Ureter (tissue), 1 donor: Measurements from ENCODE around the gene TMEM52B. TPM values are rescaled to one million over a fixed set of nuclear protein-coding genes. Genes with fewer than 3 reads are reported as not detected.
"Not testable (repeated sequence)": the region's sequence is repeated elsewhere in the genome, so short reads cannot be mapped to it uniquely, and the experiment has no call there.

Source experiments
- DNase-seq: peaks from one replicate; pipeline ENCODE4 v3.0.0-alpha.2; 2020; ENCODE audit warnings: low spot score
- total RNA-seq: library from RNA; stranded (reverse); gene quantifications from one replicate; pipeline ENCODE4 v1.2.4, GENCODE V29; 2023
- donor health status: DM: yes; HTN: yes; CAD: no.

The TMEM52B gene
- total RNA-seq, 1 donor from 2014 or later, result 0.18 TPM

DNA sequence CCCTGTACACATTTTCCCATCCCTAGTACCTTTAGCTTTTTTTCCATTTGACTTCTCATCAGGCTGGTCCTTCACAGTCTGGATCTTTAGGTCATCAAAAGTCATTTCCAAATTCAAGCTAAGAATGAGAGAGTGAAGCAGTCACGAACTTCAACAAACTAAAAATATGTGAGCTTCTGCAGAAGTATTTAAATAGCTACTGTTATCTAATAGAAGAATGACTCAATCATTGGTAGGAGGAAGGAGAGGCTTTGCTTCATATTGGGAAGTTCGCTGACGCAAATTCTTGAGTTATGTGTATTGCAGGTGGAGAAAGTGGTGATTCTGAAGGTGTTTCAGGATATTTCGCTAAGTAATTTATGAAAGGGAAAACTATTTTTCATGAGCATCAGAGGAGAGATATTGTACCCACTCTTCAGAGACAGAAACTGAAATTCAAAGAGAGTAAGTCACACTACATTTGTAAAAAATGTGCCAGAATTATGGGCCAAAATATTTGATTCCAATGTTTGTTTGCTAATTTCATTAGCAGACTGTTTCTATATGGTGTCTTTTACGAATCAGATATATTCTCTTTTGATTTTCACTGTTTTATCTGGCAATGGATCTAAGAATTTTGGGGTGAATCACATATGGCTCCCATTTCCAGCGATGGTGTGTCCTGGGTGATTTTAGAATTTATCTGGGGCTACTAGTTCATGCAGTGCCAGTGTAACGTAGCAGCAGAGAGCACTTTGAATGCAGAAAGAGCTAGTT lies 6.7 kb upstream of the TMEM52B start, which contains the start of gene OLR1:
OLR1 (minus strand) TSS at position 160 of the 756 bp plus-strand sequence; CDS start at position 105, 55 bp downstream.
- DNase-seq, result no peak

DNA sequence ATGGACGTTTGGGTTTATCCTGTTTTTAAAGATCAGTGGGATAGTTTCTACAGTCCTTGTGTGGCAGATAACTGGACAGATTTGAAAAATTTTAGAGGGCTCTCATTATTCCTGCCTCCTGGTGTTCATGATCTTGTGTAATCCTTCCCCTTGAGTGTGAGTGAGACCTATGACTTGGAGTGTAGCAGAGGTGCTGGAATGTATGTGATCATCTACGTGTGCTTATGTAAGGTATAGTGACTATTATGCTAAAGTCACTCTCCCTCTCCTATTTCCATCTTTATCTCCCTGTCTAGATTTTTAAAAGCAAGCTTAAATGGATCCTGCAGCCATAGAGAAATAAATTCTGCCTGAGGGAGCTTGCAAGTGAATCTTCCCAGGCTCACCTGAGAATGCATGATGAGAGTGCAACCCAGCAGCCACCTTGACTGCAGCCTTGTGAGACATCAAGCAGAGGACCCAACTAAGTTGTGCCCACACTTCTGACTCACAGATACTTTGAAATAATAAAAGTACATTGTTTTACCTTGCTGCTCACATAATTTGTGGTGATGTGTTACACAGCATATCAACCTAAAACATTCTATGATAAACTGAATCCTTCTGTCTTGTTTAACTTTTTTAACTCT lies 3.7 kb upstream of the TMEM52B start:
- DNase-seq, result no peak

DNA sequence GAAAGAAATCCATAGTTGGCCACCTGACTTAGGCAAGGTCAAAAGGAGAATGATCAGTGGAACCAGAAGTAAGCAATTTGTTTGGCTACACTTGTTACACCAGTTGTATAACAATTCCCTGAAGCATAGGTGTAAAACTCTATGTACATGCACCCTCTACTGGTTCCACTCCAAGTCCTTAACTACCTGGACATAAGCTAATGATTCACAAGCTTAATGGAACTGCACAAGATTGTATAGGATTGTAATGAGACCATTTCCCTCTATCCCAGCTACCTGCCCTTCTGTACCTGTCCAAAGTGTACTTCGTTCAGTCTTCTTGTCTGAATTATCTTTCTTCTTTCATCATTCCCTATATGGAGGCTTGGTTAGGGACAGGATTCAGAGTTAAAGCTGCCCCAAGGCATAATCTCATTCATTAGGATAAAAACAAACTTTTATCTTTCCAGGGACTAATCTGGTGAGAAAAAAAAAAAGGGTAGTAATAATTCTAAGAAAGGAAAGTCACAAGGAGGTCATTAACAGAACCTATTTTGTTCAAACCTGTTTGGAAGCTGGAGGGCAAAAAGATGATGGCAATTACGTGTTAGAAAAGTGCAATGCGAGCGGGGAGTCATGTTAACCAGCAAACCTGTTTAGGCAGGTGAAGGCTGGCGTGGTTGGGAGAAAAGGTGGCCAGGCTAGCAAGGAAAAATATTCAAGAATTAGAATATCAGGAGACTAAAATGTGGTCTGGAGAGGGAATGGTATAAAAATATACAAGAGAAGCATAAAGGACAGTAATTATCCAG lies 2.8 kb upstream of the TMEM52B start:
- peak; percentile 63 for DNase-seq

DNA sequence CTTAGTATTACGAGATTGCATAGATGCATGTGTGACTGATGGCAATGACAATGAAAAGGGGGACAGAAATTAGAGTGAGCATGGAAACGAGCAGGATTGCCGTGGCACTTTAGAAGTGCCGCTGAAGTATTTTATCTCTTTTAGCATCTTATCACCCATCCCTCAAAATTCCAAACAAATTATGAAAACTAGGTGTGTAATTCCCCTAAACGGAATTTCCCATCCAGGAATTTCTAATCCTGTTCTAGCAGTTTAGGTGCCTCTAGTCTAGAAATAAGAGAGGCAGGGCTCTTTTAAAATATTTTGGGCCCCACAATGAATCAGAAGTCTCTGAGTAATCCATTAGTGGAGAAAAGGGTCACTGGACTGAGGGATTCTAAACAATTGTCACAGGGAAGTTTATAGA lies 947 bp downstream of the TMEM52B start:
- DNase-seq, result no peak

DNA sequence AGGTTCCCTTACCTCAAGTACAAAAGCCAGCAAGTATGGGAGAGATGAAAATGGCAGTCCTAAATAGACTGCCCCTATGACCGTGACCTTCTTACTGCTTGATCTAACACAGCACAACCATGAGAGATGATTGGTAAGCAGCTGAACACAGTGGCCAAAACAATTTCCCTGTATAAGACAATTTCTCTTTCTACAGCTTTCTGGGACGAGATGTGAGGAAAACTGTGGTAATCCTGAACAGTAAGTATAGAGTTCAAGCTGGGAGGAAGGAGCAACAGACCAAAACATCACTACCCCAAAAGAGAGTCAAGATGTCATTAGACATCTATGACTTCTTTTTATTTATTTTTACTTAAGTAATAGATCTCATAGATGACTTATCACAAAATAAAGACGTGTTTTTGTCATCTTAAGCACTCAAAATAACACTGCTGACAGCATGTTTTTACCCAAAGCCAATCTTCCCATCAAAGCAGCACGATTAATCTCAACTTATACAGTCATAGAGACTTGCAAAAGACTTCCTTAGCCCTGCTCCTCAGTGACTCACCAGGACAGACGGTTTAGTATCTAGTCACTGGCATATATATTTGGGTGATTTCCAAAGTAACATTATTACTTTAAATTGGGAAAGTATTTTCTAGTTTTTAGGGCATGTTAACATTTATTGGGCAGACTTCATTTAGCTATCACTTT lies 3.7 kb downstream of the TMEM52B start:
- no peak for DNase-seq

DNA sequence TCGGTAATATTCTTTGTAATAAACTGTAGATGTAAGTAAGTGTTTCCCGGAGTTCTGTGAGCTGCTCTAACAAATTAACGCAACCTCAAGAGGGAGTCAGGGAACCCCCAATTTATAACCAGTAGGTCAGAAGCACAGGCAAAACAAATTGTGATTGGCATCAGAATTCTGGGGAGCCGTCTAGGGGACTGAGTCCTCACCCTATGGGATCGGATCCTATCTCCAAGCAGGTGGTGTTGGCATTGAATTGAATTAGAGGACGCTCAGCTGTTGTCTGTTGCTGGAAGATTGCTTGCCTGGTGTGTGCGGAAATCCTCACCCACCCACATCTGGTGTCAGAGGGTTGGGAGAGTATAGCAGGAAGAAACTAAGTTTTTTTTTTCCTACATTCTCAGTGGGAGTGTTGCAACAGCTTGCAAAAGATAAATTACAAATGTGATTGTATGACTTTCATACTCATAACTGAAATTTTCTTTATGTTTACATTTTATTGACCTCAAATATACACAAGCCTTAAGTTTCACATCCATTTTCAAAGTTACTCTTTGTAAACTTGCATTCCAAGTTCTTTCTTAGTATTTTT lies 5.5 kb downstream of the TMEM52B start:
- no peak for DNase-seq

DNA sequence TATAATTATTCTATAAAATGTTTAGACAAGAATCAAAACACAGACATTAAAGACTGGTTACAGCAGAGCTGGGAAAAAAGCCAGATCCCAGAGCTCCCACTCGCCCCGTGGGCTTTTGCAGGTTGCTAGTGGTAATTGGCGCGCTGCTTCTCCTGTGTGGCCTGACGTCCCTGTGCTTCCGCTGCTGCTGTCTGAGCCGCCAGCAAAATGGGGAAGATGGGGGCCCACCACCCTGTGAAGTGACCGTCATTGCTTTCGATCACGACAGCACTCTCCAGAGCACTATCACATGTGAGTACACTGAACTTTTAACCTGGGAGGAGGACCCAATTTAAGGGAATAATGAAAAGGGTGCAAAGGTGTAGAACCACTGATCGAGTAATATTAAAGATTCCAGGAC lies 7.5 kb downstream of the TMEM52B start:
- no peak for DNase-seq

DNA sequence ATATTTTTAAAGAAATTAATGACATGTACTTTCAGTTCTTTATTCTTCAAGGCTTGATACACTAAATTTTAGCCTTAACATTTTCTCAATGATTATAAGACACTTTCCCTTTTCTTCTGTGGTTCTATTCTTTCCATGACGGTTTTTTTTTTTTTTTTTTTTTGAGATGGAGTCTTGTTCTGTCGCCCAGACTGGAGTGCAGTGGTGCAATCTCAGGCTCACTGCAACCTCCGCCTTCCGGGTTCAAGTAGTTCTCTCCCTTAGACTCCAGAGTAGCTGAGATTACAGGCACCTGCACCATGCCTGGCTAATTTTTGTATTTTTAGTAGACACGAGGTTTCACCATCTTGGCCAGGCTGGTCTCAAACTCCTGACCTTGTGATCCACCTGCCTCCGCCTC lies 8.1 kb downstream of the TMEM52B start:
- DNase-seq, result not testable (repeated sequence)

DNA sequence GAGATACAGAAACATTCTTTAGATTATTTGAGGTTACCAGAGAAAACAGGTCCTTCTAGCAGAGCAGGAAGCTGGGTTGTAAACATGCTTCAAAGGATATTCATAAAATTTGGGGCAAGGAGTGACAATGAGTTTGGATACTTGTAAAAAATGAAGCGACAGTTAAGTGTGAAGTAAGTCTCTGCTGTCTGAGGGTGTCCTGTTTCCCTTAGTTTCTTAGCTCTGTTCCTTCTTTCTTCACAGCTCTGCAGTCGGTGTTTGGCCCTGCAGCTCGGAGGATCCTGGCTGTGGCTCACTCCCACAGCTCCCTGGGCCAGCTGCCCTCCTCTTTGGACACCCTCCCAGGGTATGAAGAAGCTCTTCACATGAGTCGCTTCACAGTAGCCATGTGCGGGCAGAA lies 10.8 kb downstream of the TMEM52B start:
- DNase-seq, result no peak

DNA sequence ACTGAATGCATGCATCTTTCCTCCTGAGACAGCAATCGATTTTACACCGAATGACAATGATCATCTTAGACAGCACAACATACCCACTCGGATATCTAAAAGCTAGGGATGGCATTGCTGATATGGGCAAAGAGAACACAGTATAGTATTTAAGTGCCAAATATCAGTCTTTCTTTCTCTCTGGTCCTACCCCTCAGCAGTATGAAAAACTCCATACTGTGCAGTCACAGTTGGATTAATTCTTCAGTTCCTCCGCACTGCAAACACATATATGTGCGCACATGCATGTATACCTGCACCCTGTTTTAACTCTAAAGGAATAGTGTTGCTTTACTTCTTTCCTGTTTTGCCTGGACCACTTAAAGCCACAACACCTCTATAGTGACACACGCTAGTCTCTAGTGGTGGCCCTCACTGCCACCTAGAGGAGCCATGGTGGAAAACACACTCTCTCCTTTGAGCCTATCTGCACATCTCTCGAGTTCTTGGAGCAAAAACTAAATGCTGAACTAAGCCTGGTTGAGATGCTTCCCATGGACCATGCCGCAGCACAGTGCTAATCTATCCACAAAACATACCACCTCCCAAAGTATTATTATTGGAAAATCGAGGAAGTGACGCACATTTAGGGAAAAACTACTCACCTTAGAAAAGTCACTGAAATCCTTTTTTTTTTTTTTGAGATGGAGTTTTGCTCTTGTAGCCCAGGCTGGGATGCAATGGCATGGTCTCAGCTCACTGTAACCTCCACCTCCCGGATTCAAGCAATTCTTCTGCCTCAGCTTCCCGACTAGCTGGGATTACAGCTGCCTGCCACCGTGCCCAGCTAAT lies 11.9 kb downstream of the TMEM52B start:
- peak; percentile 63 for DNase-seq

DNA sequence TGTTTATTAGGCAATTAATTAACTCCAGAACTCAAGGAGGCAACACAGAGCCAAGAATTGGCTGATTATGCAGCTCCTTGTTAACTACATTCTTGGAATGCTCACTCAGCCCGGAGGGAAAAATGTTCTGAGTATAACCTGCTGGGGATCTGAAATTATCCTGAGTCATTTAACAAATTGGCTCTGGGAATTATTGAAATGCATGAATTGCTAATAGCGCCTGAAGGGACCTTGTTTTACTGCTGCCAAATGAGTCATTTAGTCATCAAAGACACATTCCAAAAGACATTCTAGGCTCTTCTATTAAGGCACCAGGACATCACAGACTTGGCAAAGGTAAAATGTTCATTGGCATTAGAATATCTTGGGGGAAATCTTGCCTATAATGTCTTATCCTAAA lies 13.0 kb downstream of the TMEM52B start:
- no peak for DNase-seq

DNA sequence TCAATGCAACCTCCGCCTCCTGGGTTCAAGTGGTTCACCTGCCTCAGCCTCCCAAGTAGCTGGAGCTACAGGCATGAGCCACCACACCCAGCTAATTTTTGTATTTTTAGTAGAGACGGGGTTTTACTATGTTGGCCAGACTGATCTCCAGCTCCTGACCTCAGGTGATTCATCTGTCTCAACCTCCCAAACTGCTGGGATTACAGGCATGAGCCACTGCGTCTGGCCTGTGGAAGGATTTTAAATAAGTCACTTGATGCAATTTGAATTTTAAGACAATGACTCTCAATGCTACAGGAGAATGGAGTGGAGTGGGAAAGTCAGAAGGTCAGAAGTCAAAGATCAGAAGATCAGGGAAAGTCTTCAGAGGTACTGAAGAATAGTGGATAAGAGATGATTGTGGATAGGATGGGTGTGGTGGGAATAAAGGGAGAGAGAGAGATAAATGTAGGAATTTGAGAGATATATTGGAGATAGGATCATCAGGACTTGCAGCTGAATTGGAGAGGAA lies 15.4 kb downstream of the TMEM52B start:
- no peak for DNase-seq

DNA sequence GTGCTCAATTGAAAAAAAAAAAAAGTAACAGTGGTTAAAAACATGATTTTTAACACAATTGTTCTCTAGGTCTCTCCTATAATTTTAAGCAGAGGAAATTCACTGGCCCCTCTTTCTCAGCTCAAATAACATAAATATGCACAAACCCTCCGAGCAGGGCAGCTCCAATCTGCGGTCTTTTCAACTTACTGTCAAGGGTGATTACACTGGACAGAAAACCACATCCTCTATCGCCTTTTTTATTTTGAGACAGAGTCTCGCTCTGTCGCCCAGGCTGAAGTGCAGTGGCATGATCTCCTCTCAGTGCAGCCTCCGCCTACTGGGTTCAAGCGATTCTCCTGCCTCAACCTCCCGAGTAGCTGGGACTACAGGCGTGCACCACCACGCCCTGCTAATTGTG lies 17.4 kb downstream of the TMEM52B start:
- DNase-seq, result no peak

DNA sequence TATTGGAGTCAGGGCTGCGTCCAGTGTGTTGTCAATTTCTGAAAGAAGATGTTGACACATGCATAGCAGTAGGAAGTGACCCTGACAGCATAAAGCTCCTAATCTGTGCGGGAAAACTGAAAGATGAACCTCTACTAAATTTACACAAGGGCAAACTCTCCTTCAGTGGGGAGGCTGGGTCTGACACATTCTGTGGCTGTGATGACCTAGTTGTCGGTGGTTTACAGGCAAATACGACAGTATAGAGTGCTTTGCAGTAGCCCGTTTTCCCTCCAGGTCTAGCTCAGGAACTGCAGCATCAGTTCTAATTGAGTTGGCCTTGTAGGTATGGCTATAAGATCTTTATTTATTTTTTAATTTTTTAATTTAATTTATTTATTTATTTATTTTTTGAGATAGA lies 19.0 kb downstream of the TMEM52B start:
- no peak for DNase-seq

DNA sequence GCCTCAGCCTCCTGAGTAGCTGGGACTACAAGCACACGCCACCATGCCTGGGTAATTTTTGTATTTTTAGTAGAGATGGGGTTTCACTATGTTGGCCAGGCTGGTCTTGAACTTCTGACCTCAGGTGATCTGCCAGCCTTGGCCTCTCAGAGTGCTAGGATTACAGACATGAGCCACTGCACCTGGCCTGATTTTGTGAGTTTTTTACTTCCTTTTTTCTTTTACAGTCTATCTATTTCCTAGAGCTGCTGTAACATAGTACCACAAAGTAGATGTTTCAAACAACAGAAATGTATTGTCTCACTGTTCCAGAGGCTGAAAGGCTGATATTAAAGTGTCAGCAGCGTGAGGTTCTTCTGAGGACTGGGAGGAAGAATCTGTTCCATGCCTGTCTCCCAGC lies 25.7 kb downstream of the TMEM52B start:
- not testable (repeated sequence) for DNase-seq

DNA sequence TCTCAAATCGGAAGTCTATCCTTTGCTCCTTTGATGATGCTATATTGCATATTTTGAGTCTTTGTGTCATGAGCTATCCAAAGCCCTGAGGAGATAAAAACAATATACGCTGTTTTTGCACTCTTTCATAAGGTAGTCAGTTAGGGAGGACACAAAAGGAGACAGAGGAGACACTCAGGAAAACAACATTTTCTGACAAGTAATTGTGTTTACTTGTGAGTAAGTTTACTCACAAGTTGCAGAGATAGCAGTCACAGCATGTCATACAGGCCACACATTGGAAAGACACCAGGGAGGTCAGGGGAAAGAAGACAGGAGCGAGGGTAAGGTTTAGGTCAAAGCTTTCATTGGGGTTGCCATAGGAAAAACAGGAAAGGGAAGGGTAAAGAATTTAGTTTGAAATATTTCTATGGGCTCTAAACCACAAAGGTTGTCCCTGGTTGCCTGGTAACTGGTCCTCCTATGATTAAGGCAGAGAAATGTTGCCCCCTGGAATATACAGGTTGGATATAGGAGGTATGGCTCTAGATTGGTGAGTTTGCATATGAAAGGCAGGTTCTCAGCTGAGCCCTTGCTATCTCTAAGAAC lies 26.5 kb downstream of the TMEM52B start:
- DNase-seq, result no peak

DNA sequence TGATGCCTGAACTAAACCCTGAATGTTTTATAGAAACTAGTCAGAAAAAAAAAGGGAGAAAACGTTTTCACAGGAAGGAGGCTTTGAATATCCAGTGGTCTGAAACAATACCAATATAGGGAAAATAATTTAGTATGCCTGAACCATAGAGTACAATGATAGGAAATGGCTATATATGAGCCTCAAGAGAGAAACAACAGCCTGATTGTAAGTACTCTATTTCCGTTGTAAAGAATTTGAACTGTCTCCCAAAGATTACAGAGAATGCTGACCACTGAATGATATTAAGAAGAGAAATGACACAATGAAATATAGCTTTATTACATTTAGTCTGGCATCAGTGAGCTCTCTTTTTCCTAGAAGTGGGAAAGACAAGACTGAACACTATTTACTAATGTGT lies 28.3 kb downstream of the TMEM52B start:
- no peak for DNase-seq

DNA sequence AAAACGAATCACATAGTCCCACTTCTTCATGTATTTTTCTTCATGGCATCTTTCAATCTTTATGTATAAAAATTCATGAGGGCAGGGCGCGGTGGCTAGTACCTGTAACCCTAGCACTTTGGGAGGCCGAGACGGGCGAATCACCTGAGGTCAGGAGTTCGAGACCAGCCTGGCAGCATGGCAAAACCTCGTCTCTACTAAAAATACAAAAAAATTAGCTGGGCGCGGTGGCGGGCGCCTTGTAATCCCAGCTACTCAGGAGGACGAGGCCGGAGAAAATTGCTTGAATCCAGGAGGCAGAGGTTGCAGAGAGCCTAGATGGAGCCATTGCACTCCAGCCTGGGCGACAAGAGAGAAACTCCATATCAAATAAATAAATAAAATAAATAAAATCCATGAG lies 31.4 kb downstream of the TMEM52B start:
- DNase-seq, result no peak

DNA sequence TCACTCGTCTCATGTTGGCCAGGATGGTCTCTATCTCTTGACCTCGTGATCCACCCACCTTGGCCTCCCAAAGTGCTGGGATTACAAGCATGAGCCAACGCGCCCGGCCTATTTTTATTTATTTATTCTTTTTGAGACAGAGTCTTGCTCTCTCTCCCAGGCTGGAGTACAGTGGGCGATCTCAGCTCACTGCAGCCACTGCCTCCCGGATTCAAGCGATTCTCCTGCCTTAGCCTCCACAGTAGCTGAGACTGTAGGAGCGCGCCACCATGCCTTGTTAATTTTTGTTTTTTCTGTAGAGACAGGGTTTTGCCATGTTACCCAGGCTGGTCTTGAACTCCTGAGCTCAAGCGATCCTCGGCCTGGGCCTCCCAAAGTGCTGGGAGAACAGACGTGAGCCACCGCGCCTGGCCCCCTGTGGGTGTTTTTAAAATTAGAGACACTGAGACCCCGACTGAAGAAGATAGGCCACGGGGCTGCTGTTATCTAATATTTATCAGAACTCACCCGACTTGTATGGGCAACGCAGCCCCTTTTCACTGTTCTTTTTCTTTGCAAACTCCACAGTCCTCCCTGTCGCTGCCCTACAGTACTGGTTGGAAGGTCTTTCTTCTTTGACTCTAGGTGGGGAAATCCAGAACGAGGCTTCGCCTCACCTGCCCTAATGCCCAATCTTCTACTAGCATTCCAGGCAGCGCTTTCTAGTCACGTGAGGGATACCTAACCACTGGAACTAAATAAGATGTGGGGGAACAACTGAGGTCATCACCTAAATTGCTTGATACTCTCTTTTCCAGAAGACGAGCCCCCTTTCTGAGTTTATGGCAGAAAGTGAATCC lies 32.5 kb downstream of the TMEM52B start:
- no peak for DNase-seq
